OCI-LY7 (cell line): ENCODE measurements around the gene ARMH4. TPM values are rescaled to one million over a fixed set of nuclear protein-coding genes. Genes with fewer than 3 reads are reported as not detected.

ENCODE experiments used
- Bru-seq: library from RNA; stranded (reverse); fragments of 400-500 nt; gene quantifications from one replicate; lab custom pipeline; 2021; lab: Mats Ljungman, UMichigan
- BruChase-seq, 2 experiments: library from RNA; stranded (reverse); fragments of 400-500 nt; gene quantifications; one replicate each; lab custom pipeline; 2021; lab: Mats Ljungman, UMichigan
- BruUV-seq: library from RNA; stranded (reverse); fragments of 400-500 nt; replicated peaks from 2 replicates; lab custom pipeline; 2021; lab: Mats Ljungman, UMichigan
- CTCF ChIA-PET: fragments of 300-600 bp; sonication (Branson Sonifier 250); formaldehyde crosslinking; loops from one replicate; lab custom pipeline; 2022; ENCODE audit warnings: antibody characterized with exemption; ENCODE audit not compliant: unreplicated experiment; lab: Charles Lee
- POLR2A ChIA-PET: fragments of 300-600 bp; sonication (Branson Sonifier 250); formaldehyde crosslinking; loops from one replicate; lab custom pipeline; 2022; ENCODE audit warnings: antibody characterized with exemption; lab: Charles Lee
- DNase-seq: peaks from one replicate; pipeline ENCODE4 v3.0.0-alpha.2; 2015; ENCODE audit warnings: low spot score
- H2AFZ ChIP-seq: fragments of 200-600 bp; sonication (generic), shearing (Covaris generic); 2 replicates; pipeline ENCODE4 v1.6.1; 2014; ENCODE audit warnings: mild to moderate bottlenecking, antibody characterized with exemption, low read length, moderate library complexity
- H3K27ac ChIP-seq: fragments of 200-600 bp; sonication (generic); 2 replicates; pipeline ENCODE4 v1.5.1; 2014; ENCODE audit warnings: mixed run types, low read depth, mild to moderate bottlenecking, moderate library complexity, low read length, inconsistent platforms; ENCODE audit not compliant: poor library complexity, severe bottlenecking
- H3K36me3 ChIP-seq: fragments of 200-600 bp; sonication (generic); 2 replicates; pipeline ENCODE4 v1.6.1; 2014; ENCODE audit warnings: mild to moderate bottlenecking, antibody characterized with exemption, low read length, moderate library complexity, mixed read lengths; ENCODE audit not compliant: insufficient read depth
- H3K4me1 ChIP-seq: fragments of 200-600 bp; sonication (generic); 2 replicates; pipeline ENCODE4 v1.5.1; 2014; ENCODE audit warnings: mild to moderate bottlenecking, low read length; ENCODE audit not compliant: insufficient read depth, poor library complexity, severe bottlenecking
- H3K4me2 ChIP-seq: fragments of 200-600 bp; sonication (generic); 2 replicates; pipeline ENCODE4 v1.6.1; 2014; ENCODE audit warnings: mild to moderate bottlenecking, low read length
- H3K4me3 ChIP-seq: fragments of 200-600 bp; sonication (generic); 2 replicates; pipeline ENCODE4 v1.5.1; 2014; ENCODE audit warnings: mild to moderate bottlenecking, low read depth, low read length; ENCODE audit not compliant: poor library complexity, severe bottlenecking
- H3K79me2 ChIP-seq: fragments of 200-600 bp; sonication (generic); 2 replicates; pipeline ENCODE4 v1.6.1; 2016; ENCODE audit warnings: low read depth, mild to moderate bottlenecking, low read length, moderate library complexity, mixed read lengths; ENCODE audit not compliant: insufficient read depth
- H3K9me2 ChIP-seq: fragments of 200-600 bp; sonication (generic); 2 replicates; pipeline ENCODE4 v1.6.1; 2016; ENCODE audit warnings: mild to moderate bottlenecking, low read length, mixed read lengths; ENCODE audit not compliant: insufficient read depth
- H3K9me3 ChIP-seq: fragments of 200-600 bp; sonication (generic); 2 replicates; pipeline ENCODE4 v1.6.1; 2014; ENCODE audit warnings: mild to moderate bottlenecking, mixed run types, low read length, mixed read lengths
- H4K20me1 ChIP-seq: fragments of 200-600 bp; sonication (generic); 2 replicates; pipeline ENCODE4 v1.6.1; 2014; ENCODE audit warnings: mild to moderate bottlenecking, antibody characterized with exemption, low read length, moderate library complexity, mixed read lengths; ENCODE audit not compliant: insufficient read depth
- EZH2phosphoT487 ChIP-seq: fragments of 200-600 bp; sonication (generic); IDR thresholded peaks from 2 replicates; pipeline ENCODE4 v1.6.1; 2018; ENCODE audit warnings: low read depth, borderline replicate concordance, mild to moderate bottlenecking, mixed run types, antibody characterized with exemption, low read length, moderate library complexity, mixed read lengths
- intact Hi-C: fragments of 100-400 bp; cut with micrococcal nuclease; formaldehyde crosslinking; loops from one replicate; pipeline ENCODE4 v1.10.0; 2022; ENCODE audit not compliant: unreplicated experiment
- long read RNA-seq: library from polyadenylated mRNA; stranded (forward); transcript quantifications from one replicate; pipeline ENCODE4 v2.0.0, GENCODE V29; 2022
- total RNA-seq, 2 experiments: library from RNA; depleted of rRNA in 1 of 2; stranded (reverse); fragments of >200 nt in 1 of 2; shearing (Covaris generic) in 1 of 2; gene quantifications; 2 replicates each; pipeline ENCODE4 v1.2.3, GENCODE V29; 2014 to 2022
- TF ChIP-seq, protein P1 (sequence below): fragments of 200-600 bp; sonication (generic); conservative IDR thresholded peaks from 2 replicates; pipeline ENCODE4 v1.5.1; 2014; ENCODE audit warnings: mild to moderate bottlenecking, antibody characterized with exemption, low read length, moderate library complexity, mixed read lengths

The ARMH4 gene, protein sequence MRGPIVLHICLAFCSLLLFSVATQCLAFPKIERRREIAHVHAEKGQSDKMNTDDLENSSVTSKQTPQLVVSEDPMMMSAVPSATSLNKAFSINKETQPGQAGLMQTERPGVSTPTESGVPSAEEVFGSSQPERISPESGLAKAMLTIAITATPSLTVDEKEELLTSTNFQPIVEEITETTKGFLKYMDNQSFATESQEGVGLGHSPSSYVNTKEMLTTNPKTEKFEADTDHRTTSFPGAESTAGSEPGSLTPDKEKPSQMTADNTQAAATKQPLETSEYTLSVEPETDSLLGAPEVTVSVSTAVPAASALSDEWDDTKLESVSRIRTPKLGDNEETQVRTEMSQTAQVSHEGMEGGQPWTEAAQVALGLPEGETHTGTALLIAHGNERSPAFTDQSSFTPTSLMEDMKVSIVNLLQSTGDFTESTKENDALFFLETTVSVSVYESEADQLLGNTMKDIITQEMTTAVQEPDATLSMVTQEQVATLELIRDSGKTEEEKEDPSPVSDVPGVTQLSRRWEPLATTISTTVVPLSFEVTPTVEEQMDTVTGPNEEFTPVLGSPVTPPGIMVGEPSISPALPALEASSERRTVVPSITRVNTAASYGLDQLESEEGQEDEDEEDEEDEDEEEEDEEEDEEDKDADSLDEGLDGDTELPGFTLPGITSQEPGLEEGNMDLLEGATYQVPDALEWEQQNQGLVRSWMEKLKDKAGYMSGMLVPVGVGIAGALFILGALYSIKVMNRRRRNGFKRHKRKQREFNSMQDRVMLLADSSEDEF
- total RNA-seq (2014; rRNA removed; shearing (Covaris generic)) (0.25 and 0.67 TPM in 2 replicates), total RNA-seq (2022) (not detected in 2 replicates), Bru-seq, nascent RNA (percentile 5 among the genes with signal in this experiment), BruChase-seq, experiment 1, labeled RNA remaining after a 6-hour chase (percentile 4 among the genes with signal in this experiment), BruChase-seq, experiment 2, labeled RNA remaining after a 2-hour chase (percentile 7 among the genes with signal in this experiment)
- long read RNA-seq, partial matches to known transcripts = 0 of 5 reads
- long read RNA-seq, other reads (novel, unspliced or antisense) = 5 of 5 reads

DNA sequence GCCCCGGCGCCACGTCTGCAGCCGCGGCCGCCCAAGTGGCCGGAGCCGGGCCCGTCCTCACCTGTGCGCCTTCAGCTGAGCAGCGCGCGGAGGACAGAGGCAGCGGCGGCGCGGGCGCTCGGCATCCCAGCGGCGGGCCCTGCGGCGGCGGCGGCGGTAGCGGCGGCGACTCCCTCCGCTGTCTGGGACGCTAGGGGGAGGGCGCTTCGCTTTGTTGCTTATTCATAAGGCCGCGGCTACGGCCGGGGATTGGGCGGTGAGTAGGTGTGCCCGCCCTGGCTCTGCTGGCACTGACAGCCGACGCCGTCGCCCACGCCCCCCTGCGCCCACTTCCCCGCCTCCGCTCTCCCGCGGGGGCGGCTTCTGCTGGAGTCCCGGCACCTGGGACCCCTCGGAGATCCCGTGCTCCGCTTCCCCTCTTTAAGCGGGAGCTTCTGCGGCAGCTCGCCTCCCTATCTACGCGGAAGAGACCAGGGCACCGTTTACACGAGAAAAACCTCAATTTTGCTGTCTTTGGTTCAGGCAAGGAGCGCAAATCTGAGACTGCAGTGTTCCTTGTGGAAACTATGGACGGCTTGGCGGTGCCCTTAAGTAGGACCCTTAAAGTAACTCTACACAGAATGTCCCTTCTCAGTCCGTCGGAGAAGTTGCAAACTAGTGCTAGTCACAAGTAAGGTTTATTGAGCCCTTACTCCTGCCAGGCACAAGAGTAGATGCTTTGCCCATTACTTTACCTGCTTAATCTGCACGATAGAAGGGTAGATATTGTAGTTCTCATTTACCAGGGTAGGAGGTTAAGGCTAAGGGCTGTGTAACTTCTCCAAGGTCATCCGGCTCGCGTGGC, at the start of gene ARMH4:
ARMH4 (minus strand) TSS at position 200 of the 844 bp plus-strand sequence. CDS start 12,855 bp downstream, outside the sequence.
- POLR2A ChIA-PET = no interaction called here

DNA sequence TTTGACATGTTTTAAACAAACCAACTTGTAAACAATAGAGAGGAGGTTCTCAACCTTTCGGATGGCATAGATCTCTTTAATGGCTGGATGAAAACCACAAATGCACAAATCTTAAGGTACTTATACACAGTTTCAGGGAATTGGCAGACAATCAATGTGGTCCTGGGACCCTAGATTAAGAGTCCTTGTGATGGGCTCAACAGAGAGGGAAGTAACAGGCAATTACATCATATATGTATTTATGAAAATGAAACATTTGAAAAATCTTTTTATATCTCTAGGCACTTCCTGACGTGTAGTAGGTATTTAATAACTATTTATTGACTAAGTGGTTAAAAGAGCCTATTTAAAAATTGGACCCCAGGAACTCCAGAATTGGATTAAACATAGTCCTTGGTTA, 48.8 kb upstream of the ARMH4 start:
- no peaks in the 10 kb centered on the region for H3K9me3 ChIP-seq
- intact Hi-C loops = loop anchor here (1.0 to 5.0 kb wide), 3 partner anchors 43 to 809 kb away; partner anchors contain the start of genes ARID4A, NAA30 and PSMA3
- POLR2A ChIA-PET = interaction anchor here (0.6 to 1.5 kb wide), 2 partner anchors 44 to 811 kb away, joined by 3 read pairs; partner anchors contain the start of gene PSMA3
- H4K20me1 ChIP-seq = peaks cover 5% of the 10 kb centered on the region; the same call in 1 of the 2 replicates
- H2AFZ ChIP-seq = peak overlapping the region; percentile 75; the same call in 1 of the 2 replicates
- TF ChIP-seq, protein P1, sequence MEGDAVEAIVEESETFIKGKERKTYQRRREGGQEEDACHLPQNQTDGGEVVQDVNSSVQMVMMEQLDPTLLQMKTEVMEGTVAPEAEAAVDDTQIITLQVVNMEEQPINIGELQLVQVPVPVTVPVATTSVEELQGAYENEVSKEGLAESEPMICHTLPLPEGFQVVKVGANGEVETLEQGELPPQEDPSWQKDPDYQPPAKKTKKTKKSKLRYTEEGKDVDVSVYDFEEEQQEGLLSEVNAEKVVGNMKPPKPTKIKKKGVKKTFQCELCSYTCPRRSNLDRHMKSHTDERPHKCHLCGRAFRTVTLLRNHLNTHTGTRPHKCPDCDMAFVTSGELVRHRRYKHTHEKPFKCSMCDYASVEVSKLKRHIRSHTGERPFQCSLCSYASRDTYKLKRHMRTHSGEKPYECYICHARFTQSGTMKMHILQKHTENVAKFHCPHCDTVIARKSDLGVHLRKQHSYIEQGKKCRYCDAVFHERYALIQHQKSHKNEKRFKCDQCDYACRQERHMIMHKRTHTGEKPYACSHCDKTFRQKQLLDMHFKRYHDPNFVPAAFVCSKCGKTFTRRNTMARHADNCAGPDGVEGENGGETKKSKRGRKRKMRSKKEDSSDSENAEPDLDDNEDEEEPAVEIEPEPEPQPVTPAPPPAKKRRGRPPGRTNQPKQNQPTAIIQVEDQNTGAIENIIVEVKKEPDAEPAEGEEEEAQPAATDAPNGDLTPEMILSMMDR = no peak
- TF ChIP-seq EZH2phosphoT487 = no peak
- H3K36me3 ChIP-seq = peaks cover 22% of the 10 kb centered on the region
- DNase-seq = peak; percentile 9
- H3K4me3 ChIP-seq = peak overlapping the region; percentile 95
- BruUV-seq = TSS peak; percentile 87
- peaks cover 18% of the 10 kb centered on the region for H3K4me1 ChIP-seq
- H3K27ac ChIP-seq = peak overlapping the region; percentile 59
- H3K79me2 ChIP-seq = peaks cover 27% of the 10 kb centered on the region
- no peaks in the 10 kb centered on the region for H3K9me2 ChIP-seq
- peak overlapping the region; percentile 87 for H3K4me2 ChIP-seq
- CTCF ChIA-PET = no interaction called here

More for the DNA sequence above, at the start of gene ARMH4:
- TF ChIP-seq, protein P1 = 0 out of 2 replicates have a peak, but pooled peaks have one; percentile 15
- no peak for TF ChIP-seq EZH2phosphoT487
- Histone ChIP-seq H2AFZ (peak within 1 kb of the TSS; percentile 79), H3K9me2 (no peaks in the 10 kb centered on the region), H3K36me3 (no peaks in the 10 kb centered on the region), H3K27ac (no peak within 1 kb of the TSS), H3K4me1 (peaks cover 5% of the 10 kb centered on the region), H4K20me1 (no peaks in the 10 kb centered on the region), H3K4me2 (peak within 1 kb of the TSS; percentile 76), H3K9me3 (no peaks in the 10 kb centered on the region), H3K4me3 (peak within 1 kb of the TSS; percentile 66), H3K79me2 (no peaks in the 10 kb centered on the region)
- intact Hi-C loops = no loop called here
- peak; percentile 77 for DNase-seq
- BruUV-seq = no TSS peak
- CTCF ChIA-PET = no interaction called here
